ENCODE measurements around the gene CCL7. TPM values are rescaled to one million over a fixed set of nuclear protein-coding genes. Genes with fewer than 3 reads are reported as not detected.

CCL7 gene
- total RNA-seq, 1 experiment from 2014 or later = not detected

DNA sequence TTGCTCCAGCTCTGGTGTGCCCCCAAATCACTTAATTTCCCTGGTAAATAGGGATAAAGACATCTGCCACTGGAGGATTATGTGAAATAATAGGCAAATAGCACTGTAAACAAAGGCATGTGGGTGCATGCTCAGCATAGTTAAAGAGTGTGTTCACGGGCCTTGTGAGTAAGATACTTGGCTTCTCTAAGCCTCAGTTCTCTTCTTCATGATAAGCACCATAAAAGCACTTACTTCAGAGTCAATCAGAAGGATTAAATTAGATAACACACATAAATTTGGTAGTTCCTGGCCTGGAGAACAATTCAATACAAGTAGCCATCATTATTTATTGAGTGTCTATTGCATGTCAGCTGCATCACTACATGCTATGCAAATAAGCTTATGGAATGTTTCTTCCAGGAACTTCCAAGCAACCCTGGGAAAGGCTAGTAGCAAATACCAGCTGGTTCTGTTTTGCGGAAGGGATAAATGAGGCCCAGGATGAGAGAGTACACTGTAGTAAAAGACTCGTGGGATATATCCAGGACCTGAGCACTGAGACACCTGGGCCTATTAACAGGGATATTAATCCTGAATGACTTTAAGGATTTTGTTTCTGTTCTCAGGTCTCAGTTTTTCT is 30.0 kb downstream of the CCL7 start:
- Histone ChIP-seq H3K36me3 (ENCODE audit: control insufficient read depth, insufficient read depth, low read length) (no peaks in the 10 kb centered on the region), H3K9me3 (no peaks in the 10 kb centered on the region), H3K4me1 (no peaks in the 10 kb centered on the region), H3K27me3 (replicated peaks; ENCODE audit: control insufficient read depth, insufficient read depth, low read length) (no peaks in the 10 kb centered on the region), H3K4me3 (ENCODE audit: low read depth, low read length) (no peak overlapping the region)
- Mint-ChIP-seq H3K27me3 (ENCODE audit: insufficient read depth, unreplicated experiment) (no peaks in the 10 kb centered on the region), H3K36me3 (ENCODE audit: insufficient read depth, unreplicated experiment) (no peaks in the 10 kb centered on the region), H3K9me3 (ENCODE audit: unreplicated experiment) (no peaks in the 10 kb centered on the region), H3K4me1 (ENCODE audit: low read depth, unreplicated experiment) (no peaks in the 10 kb centered on the region), H3K27ac (ENCODE audit: unreplicated experiment) (no peak overlapping the region), H3K4me3 (ENCODE audit: unreplicated experiment) (no peak overlapping the region)
- ChIA-PET POLR2A (no interaction called here), CTCF (no interaction called here)
- intact Hi-C loops (cut with micrococcal nuclease; ENCODE audit: unreplicated experiment) = no loop called here
- no TSS peak for BruUV-seq (replicated peaks)
- no peak for DNase-seq
- TF ChIP-seq, protein P1, sequence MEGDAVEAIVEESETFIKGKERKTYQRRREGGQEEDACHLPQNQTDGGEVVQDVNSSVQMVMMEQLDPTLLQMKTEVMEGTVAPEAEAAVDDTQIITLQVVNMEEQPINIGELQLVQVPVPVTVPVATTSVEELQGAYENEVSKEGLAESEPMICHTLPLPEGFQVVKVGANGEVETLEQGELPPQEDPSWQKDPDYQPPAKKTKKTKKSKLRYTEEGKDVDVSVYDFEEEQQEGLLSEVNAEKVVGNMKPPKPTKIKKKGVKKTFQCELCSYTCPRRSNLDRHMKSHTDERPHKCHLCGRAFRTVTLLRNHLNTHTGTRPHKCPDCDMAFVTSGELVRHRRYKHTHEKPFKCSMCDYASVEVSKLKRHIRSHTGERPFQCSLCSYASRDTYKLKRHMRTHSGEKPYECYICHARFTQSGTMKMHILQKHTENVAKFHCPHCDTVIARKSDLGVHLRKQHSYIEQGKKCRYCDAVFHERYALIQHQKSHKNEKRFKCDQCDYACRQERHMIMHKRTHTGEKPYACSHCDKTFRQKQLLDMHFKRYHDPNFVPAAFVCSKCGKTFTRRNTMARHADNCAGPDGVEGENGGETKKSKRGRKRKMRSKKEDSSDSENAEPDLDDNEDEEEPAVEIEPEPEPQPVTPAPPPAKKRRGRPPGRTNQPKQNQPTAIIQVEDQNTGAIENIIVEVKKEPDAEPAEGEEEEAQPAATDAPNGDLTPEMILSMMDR (IDR thresholded peaks at IDR 0.05; ENCODE audit: insufficient read depth in 1 of 2, low read depth in 1 of 2, low read length in 1 of 2, severe bottlenecking in 1 of 2, unreplicated experiment in 1 of 2) = no peak

DNA sequence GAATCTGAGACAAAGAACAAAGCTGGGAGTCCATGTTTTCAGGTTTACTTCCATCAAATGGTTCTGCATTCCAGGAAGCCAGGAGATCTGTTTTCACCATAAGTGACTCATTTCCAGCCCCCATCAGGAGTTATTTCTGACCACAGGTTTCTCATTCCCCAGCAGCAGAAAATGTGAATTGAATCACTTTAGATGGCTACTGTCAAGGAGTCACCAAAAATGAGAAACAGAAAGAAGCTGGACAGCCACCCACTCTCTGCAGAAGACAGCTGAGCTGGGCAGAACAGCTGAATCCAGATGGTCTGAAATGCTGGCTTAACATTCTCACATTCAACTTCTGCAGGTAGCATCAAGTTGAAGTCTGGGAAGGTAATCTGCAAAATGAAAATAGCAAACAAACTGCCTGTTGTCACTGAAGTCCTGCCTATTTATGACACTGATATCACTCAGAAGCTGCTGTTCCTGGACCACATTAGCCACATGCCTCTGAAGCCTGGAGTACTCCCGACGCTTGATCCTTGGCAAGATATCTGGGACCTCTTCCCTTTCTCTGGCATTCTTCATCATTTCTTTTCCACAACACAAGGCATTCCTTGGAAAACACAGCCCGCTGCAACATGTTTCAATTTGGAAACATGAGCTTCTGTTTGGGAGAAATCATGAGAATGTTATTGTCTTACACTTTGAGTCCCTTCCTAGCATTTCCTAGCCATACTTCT is 30.8 kb downstream of the CCL7 start:
- DNase-seq = no peak
- TF ChIP-seq, protein P1 (IDR thresholded peaks at IDR 0.05; ENCODE audit: insufficient read depth in 1 of 2, low read depth in 1 of 2, low read length in 1 of 2, severe bottlenecking in 1 of 2, unreplicated experiment in 1 of 2) = no peak
- no TSS peak for BruUV-seq (replicated peaks)
- H3K36me3 ChIP-seq (ENCODE audit: control insufficient read depth, insufficient read depth, low read length) = no peaks in the 10 kb centered on the region
- Mint-ChIP-seq H3K27me3 (ENCODE audit: insufficient read depth, unreplicated experiment) (no peaks in the 10 kb centered on the region), H3K27ac (ENCODE audit: unreplicated experiment) (no peak overlapping the region), H3K9me3 (ENCODE audit: unreplicated experiment) (no peaks in the 10 kb centered on the region), H3K4me1 (ENCODE audit: low read depth, unreplicated experiment) (no peaks in the 10 kb centered on the region), H3K4me3 (ENCODE audit: unreplicated experiment) (no peak overlapping the region), H3K36me3 (ENCODE audit: insufficient read depth, unreplicated experiment) (no peaks in the 10 kb centered on the region)
- ChIA-PET CTCF (no interaction called here), POLR2A (no interaction called here)
- no peaks in the 10 kb centered on the region for H3K27me3 ChIP-seq (replicated peaks; ENCODE audit: control insufficient read depth, insufficient read depth, low read length)
- H3K4me3 ChIP-seq (ENCODE audit: low read depth, low read length) = no peak overlapping the region
- no peaks in the 10 kb centered on the region for H3K4me1 ChIP-seq
- intact Hi-C loops (cut with micrococcal nuclease; ENCODE audit: unreplicated experiment) = no loop called here
- no peaks in the 10 kb centered on the region for H3K9me3 ChIP-seq

DNA sequence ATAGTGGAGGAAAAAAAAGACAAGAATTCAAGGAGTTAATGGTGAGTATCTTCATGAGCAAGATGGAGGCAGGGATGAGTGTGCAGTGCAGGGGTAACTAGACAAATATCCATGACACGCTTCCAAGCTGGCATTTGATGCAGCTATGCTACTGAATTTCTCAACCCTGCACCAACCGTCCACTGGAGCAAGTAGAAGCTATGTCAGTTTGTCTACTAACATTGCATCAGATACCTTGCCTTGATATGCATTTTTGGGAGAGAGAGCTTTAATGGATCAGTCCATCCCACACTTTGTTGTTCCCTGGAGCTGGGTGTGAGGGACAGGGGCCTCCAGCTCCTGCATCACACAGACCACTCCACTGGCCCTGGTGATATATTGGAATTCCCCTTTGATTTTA is 32.0 kb downstream of the CCL7 start:
- H3K27me3 Mint-ChIP-seq (ENCODE audit: insufficient read depth, unreplicated experiment) = no peaks in the 10 kb centered on the region
- TF ChIP-seq, protein P1 (IDR thresholded peaks at IDR 0.05; ENCODE audit: insufficient read depth in 1 of 2, low read depth in 1 of 2, low read length in 1 of 2, severe bottlenecking in 1 of 2, unreplicated experiment in 1 of 2) = no peak
- Histone ChIP-seq H3K27me3 (replicated peaks; ENCODE audit: control insufficient read depth, insufficient read depth, low read length) (no peaks in the 10 kb centered on the region), H3K9me3 (no peaks in the 10 kb centered on the region), H3K4me1 (no peaks in the 10 kb centered on the region), H3K4me3 (ENCODE audit: low read depth, low read length) (no peak overlapping the region), H3K36me3 (ENCODE audit: control insufficient read depth, insufficient read depth, low read length) (no peaks in the 10 kb centered on the region)
- no peaks in the 10 kb centered on the region for H3K4me1 Mint-ChIP-seq (ENCODE audit: low read depth, unreplicated experiment)
- ChIA-PET CTCF (no interaction called here), POLR2A (no interaction called here)
- H3K4me3 Mint-ChIP-seq (ENCODE audit: unreplicated experiment) = no peak overlapping the region
- DNase-seq = no peak
- H3K36me3 Mint-ChIP-seq (ENCODE audit: insufficient read depth, unreplicated experiment) = no peaks in the 10 kb centered on the region
- no TSS peak for BruUV-seq (replicated peaks)
- no peaks in the 10 kb centered on the region for H3K9me3 Mint-ChIP-seq (ENCODE audit: unreplicated experiment)
- no peak overlapping the region for H3K27ac Mint-ChIP-seq (ENCODE audit: unreplicated experiment)
- intact Hi-C loops (cut with micrococcal nuclease; ENCODE audit: unreplicated experiment) = no loop called here

All from Caco-2 (cell line).